NB4 (cell line): ENCODE measurements around the gene PPM1L.

Experiments
- CTCF ChIP-seq: IDR thresholded peaks from one replicate; pipeline ENCODE4 v1.5.1; 2012; ENCODE audit warnings: low read depth, low read length
- MAX ChIP-seq: IDR thresholded peaks from 2 replicates; pipeline ENCODE4 v1.6.1; 2011; ENCODE audit warnings: low read depth, low read length
- MYC ChIP-seq: IDR thresholded peaks from 2 replicates; pipeline ENCODE4 v1.6.1; 2011; ENCODE audit warnings: low read depth, low read length
- POLR2A ChIP-seq: IDR thresholded peaks from 2 replicates; pipeline ENCODE4 v1.6.1; 2011; ENCODE audit warnings: mild to moderate bottlenecking; ENCODE audit not compliant: insufficient read length; ENCODE audit errors: extremely low read depth

GRCh38 chr3:160943996-160944395 lies 188.0 kb downstream of the PPM1L start:
- TF ChIP-seq POLR2A (no peak), CTCF (no peak), MAX (no peak), MYC (no peak)
